NCI-H1092 treated with DMSO at 0.1 percent for 48 hours (cell line): ENCODE measurements around the gene HS3ST3B1.

Source experiments
- DNase-seq: peaks from one replicate; lab custom pipeline; 2025; lab: John Stamatoyannopoulos, UW

Gene HS3ST3B1

GRCh38 chr17:14303343-14304221 lies 2.7 kb downstream of the HS3ST3B1 start:
- DNase-seq, result no peak

GRCh38 chr17:14304222-14304772 lies 3.4 kb downstream of the HS3ST3B1 start:
- DNase-seq, result no peak

DNA sequence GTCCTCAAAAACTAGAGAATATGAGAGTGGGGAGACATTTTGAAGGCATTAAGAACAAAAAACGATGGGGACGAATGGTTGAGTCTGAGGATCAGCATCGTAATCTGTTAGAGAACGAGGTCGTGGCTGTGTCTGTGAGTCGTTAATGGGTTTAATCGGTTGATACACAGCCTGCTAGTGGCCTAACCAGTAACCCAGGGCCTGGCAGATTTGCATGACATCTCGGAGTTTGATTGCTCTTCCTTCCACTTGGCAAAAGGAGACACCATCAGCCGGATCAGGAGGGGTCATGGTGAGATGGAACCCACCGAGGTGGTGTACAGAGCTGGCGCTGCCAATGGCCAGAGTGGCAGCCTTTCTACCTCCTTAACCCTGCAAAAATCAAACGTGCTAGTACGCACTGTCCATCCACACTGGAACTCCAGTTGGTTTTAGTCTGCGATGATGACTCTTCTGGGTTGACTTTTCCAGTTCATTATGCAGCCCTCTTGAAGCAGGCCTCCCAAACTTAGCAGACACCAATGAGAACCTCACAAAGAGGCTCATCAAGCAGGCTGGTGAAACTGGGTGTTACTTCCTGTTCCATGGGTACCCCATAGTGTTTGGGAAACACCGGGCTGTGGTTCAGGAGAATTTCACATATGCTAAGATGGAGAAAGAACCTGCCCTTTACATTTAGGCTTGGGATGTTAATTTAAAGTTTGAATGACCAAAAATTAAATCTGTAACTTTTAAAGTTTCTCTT lies 4.1 kb downstream of the HS3ST3B1 start:
- DNase-seq, result no peak

- DNase-seq, result no peak
Measured at GRCh38 chr17:14305785-14306496, 5.1 kb downstream of the HS3ST3B1 start.

DNA sequence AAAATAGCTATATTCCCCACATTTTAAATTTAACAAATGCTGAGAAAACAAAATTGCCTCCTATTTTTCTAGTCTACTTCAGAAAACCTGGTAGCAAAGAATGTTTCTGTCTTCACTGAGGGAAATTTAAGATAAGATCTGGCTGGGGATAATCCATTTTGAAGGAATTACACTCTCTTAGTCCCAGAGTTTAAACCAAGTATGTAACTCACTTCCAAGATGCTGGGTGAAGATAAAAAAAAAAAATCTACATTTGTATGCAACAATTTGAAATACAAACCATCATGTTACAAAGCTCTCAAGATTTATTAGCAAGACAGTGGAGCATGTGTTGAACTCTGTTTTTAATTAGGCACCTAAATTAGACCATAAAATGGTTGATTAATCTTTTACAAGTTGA lies 5.7 kb downstream of the HS3ST3B1 start:
- DNase-seq, result no peak

- no peak for DNase-seq
Measured at GRCh38 chr17:14307560-14308024, 6.7 kb downstream of the HS3ST3B1 start.

- DNase-seq, result no peak
Measured at GRCh38 chr17:14308636-14308964, 7.7 kb downstream of the HS3ST3B1 start.

DNA sequence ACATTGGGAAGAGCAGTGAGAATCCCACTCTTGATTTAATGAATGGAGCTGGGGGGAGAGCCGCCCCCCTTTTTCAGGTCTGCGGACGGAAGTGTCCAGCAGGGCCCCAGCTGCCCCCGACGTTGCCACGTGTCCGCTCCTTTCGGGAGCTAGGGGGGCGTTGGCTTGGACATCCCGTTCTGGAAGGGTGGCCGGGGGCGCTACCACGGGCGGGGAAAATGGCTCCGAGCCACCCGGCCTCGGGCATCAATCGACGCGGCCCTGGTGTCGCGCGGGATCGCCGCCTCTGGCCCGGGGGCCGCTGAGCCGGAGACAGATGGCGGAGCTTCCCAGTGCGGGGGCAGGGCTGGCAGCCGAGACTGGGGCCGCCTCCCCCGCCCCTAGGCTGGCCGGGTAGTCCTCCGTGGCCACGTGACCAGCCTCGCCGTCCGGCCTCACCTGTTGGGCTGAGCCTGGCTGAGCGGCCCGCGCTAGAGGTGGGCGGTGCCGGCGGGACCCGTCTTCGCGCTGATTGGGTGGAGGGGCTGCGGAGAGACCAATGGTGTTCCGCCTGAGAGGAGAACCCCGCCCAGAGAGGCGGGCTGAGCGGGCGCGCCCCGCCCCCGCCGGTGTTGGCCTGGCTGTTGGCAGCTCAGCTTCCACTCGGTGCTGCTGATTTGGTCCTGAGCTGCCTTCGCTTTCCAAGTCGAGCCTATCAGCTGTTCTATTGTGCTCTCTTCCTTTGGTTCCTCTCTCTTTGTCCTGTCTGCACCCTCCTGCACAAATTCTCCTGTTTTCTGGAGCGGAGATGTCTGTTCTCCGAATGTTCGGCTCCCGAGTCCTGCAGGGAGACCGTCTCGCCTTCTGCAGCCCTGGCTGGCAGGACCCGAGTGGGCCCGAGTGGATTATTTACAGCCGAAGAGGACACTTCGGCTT lies 8.3 kb downstream of the HS3ST3B1 start:
- DNase-seq, result peak; percentile 37

- no peak for DNase-seq
Measured at GRCh38 chr17:14310101-14310500, 9.2 kb downstream of the HS3ST3B1 start.

DNA sequence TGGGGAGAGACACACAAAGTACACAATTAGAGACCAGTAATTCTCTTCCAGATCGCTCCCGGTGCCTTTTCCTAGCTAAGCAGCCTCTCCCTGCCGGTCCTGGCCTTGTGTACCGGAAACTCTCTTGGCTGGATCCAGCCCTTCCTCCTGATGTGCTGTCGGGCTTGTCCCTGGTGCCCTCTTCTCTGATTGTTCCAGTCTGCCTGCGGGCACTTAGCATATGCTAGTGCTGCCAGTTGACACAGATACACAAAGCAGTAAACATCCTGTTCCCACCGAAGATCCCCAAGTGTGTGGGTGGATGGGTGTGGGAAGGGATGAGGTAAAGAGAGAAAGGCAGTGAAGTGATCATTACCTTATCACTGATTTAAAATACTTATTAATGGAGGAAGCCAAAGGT lies 9.7 kb downstream of the HS3ST3B1 start:
- no peak for DNase-seq

- no peak for DNase-seq
Measured at GRCh38 chr17:14311186-14311705, 10.4 kb downstream of the HS3ST3B1 start.

DNA sequence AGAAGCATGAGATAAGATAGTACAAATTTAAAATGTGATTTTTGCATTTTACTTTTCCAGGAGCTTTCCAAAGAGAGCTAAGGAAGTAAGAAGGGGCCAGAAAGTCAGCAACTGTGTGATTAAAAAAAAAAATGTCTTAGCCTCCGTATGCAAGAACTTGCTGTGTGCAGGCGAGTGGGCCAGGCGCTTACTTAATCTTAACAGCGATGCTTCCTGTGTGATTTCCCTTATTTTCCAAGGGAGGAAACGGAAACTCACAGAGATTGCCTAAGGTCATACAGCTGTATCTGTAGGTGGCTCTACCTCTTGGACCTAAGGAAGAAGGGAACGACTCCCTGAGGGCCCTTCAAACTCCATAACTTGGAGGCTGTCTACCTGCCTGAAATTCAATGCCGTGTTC lies 11.1 kb downstream of the HS3ST3B1 start:
- no peak for DNase-seq

GRCh38 chr17:14312522-14312921 lies 11.6 kb downstream of the HS3ST3B1 start:
- no peak for DNase-seq

DNA sequence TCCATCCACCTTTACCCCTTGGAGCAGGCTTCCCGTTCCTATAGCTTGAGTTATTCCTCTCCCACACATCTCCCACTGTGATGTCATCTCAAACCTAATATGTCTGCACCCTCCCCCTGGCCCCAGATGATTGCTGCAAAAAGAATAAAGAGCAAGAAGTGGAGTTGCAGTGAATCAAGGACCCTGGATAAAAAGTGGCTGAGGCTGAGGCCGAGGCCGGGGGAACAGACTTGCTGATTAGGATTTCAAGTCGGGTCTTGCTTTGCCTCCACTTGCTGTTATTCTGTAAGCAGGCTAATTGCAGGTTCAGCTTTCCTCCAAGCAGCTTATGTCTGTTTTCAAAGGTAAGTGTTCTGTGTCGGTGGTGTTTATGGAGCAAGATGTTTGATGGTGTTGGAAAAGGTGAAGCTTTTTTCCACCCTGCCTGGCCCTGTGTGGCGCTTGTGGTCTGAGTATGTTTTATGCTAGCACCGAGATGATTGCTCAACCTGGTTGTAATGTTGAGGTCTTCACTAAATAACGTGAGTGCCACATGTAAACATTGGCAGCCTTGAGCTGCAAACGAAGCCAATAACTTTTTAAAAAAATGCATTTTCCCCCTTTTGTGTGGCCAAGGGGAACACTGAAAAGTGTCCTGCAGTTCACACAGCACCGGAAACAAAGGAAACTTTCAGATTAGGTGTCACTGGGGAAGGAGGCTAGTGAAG lies 15.4 kb downstream of the HS3ST3B1 start:
- DNase-seq, result no peak

DNA sequence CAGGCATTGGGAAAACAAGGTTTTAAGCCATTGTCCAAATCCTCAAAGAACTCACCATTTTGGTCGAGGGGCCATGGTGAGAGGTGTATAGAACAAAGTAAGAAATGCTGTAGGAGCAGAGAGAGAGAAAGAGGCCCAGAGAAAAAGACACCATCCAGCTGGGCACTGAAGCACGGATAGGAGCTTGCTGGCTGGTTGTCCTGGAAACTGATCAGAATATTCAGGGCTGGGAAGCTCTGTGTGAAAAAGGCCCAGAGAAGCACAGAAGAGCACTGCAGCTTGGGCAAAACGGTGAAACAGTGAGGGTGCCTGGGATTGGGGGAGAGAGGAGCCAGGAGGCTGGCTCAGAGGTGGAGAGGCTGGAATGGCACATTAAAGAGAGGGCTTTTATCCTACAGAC lies 16.5 kb downstream of the HS3ST3B1 start:
- no peak for DNase-seq

- DNase-seq, result no peak
Measured at GRCh38 chr17:14318109-14318917, 17.4 kb downstream of the HS3ST3B1 start.

- no peak for DNase-seq
Measured at GRCh38 chr17:14318918-14319205, 18.0 kb downstream of the HS3ST3B1 start.

- DNase-seq, result no peak
Measured at GRCh38 chr17:14320098-14320497, 19.2 kb downstream of the HS3ST3B1 start.

GRCh38 chr17:14320734-14321475 lies 20.0 kb downstream of the HS3ST3B1 start:
- no peak for DNase-seq
